ENCODE measurements around the gene OBSCN.

The OBSCN gene

GRCh38 chr1:228317891-228318810, 110.3 kb downstream of the OBSCN start:
- DNase-seq (ENCODE audit: low read depth, low spot score): no peak

- DNase-seq (ENCODE audit: low read depth, low spot score): no peak
Observed at GRCh38 chr1:228318823-228319241, 111.0 kb downstream of the OBSCN start.

GRCh38 chr1:228319352-228320088, 111.7 kb downstream of the OBSCN start:
- DNase-seq (ENCODE audit: low read depth, low spot score): no peak

DNA sequence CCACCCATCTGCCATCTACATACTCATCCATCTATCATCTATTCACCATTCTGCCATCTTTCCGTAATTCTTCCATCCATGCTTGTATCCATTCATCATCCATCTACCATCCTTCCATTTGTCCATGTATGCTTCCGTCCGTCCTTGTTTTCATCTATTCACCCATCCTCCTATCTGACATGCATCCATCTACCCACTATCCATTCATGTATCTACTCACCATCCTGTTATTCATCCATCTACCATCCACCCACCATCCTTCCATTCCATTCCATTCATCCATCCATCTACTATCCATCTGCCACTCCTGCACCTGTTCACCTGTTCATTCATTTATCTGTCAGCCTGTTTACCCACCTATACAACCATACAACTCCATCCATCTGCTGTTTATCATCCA, 112.5 kb downstream of the OBSCN start:
- DNase-seq (ENCODE audit: low read depth, low spot score): no peak

- DNase-seq (ENCODE audit: low read depth, low spot score): no peak
Observed at GRCh38 chr1:228321435-228321834, 113.6 kb downstream of the OBSCN start.

- no peak for DNase-seq (ENCODE audit: low read depth, low spot score)
Observed at GRCh38 chr1:228321895-228322294, 114.1 kb downstream of the OBSCN start.

GRCh38 chr1:228323401-228323800, 115.6 kb downstream of the OBSCN start:
- DNase-seq (ENCODE audit: low read depth, low spot score): no peak

GRCh38 chr1:228325267-228325666, 117.4 kb downstream of the OBSCN start:
- no peak for DNase-seq (ENCODE audit: low read depth, low spot score)

- DNase-seq (ENCODE audit: low read depth, low spot score): no peak
Observed at GRCh38 chr1:228329887-228330286, 122.0 kb downstream of the OBSCN start.

DNA sequence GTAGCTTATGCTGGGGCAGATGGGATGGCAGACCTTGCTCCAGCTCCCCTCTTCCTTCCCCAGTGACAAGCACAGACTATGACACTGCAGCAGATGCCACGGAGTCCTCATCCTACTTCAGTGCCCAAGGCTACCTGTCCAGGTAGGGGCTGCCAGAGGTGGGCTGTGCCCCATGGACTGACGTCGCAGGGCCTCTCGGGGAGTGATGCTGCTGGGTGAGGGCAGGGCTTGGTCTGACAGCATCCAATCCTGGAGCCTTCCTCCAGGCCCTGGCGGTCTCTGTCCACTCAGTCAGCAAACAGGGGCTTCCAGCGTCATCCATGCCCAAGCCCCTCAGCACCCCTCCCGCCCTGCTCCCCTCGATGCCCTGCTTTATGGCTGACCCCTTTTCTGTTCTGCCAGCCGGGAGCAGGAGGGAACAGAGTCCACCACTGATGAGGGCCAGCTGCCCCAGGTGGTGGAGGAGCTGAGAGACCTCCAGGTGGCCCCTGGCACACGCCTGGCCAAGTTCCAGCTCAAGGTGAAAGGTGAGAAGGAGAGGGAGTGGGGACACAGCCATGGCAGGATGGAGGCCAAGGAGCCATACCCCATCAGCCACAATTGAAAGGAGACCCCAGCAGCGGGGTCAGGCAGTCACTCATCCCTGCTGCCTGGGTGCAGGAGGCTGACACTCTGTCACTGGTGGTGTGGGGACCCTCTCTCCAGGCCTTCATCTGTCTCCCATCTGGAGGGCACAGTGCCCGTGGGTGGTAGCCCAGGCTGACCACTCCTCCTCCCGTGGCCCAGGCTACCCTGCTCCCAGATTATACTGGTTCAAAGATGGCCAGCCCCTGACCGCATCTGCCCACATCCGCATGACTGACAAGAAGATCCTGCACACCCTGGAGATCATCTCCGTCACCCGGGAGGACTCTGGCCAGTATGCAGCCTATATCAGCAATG, 125.2 kb downstream of the OBSCN start:
- DNase-seq (ENCODE audit: low read depth, low spot score): no peak

DNA sequence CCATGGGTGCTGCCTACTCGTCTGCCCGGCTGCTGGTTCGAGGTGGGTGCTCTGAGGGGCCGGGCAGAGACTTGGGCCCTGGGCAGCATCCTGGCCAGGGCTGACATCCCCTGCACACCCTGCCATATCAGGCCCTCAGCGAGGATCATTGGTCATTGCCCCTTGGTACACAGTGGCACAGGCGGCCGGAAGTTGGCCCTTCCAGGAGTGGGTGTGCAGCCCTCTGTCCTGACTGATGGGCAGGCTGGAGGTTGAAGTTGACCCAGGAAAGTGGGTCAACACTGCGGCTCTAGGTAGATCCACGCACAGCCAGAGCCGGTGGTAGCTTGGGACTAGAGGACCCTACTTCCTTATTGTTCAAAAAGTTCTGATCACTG, 125.9 kb downstream of the OBSCN start:
- no peak for DNase-seq (ENCODE audit: low read depth, low spot score)

DNA sequence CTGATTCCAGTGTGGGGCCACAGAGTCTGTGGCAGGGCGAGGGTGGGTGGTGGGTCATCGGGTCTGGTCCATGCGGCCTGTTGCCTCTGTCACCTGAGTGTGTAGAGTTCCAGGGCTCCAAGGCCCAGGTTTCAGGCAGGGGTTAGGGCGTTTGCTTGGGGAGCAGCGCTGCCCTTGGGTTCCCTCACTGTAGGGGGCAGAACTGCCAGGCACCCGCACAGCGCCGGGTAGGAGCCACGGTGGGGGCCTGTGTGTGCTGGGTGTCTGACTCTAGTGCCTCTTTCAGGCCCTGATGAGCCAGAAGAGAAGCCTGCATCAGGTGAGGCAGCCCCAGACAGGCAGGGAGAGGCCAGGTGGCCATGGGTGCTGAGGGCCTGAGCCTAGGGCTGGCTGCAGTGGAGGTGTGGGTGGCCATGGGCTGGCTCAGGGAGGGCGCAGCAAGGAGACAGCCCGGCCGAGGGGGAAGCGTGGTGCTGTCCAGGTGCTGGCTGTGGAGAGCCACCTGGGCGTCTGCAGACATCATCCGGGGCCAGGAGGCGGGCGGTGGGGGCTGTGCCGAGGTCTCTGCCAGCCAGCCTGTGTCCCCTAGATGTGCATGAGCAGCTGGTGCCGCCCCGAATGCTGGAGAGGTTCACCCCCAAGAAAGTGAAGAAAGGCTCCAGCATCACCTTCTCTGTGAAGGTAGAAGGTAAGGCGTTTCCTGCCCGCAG, 126.5 kb downstream of the OBSCN start:
- no peak for DNase-seq (ENCODE audit: low read depth, low spot score)

- DNase-seq (ENCODE audit: low read depth, low spot score): no peak
Observed at GRCh38 chr1:228334954-228335353, 127.1 kb downstream of the OBSCN start.

DNA sequence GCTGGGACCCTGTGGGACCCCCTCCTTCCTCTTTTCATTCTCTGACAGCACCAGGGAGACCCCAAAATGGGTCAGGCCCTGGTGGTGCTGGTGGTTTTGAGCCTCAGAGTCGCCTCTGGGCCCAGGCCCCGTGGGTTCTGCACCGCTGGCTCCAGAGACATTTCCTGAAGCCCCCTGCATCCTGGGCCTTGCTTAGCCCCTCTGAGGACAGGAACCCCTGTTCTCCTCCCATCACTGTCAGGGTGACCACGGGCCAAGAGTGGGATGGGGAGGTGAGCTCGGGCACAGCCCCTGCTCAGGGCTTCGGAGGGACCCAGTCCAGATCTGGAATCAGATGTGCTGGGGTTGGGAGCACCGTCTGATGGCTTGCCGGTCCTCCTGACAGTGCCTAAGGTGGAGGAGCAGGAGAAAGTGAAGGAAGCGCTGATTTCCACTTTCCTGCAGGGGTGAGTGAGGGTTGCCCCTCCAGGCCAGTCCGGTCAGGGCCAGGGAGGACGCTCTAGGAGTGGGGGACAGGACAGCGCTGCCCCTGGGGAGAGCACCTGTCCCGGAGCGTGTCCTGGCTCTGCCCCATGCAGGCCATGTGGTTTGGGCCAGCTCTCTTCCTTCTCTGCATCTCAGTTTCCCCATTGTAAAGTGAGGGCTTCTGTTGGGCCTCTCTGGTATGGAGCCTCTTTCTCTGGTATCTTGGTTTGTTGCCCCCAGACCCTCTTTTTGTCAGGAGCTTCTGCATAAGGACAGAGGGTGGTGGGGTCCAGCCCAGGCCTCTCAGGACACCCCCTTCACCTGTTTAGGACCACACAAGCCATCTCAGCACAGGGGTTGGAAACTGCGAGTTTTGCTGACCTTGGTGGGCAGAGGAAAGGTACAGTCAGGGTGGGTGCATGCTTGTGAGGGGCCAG, 127.8 kb downstream of the OBSCN start:
- DNase-seq (ENCODE audit: low read depth, low spot score): no peak

DNA sequence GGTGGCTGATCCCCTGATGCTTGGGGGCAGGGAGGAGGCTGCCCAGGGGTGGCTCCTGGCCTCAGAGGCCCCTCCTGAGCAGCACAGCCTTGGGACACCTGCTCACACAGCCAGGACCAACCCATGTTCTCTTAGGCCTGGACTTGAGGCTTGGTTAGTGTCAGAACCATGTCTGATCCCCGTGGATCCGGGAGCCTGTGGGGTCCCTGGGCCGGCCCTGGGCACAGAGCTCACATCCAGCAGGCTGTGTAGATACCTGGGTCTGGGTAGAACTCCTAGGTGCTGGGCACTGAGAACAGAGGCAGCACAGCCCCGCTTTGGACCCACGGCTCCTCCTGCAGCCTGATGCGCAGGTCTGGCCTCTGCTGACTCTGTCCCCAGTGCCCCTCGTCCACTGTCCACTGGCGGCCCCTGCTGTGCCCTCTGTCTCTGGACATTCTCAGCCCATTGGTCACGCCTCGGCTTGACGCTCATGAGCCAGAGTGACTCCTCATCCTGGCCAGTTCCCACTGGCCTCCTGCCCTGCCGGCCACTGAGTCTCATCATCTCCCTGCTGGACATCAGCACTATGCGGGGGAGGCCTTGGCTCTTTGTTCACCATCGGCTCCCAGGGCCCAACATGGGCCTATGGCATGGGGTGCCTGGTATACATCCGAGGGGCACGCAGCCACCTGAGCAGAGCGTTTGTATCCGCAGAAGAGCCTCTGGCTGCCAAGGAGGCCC, 128.6 kb downstream of the OBSCN start:
- DNase-seq (ENCODE audit: low read depth, low spot score): no peak

DNA sequence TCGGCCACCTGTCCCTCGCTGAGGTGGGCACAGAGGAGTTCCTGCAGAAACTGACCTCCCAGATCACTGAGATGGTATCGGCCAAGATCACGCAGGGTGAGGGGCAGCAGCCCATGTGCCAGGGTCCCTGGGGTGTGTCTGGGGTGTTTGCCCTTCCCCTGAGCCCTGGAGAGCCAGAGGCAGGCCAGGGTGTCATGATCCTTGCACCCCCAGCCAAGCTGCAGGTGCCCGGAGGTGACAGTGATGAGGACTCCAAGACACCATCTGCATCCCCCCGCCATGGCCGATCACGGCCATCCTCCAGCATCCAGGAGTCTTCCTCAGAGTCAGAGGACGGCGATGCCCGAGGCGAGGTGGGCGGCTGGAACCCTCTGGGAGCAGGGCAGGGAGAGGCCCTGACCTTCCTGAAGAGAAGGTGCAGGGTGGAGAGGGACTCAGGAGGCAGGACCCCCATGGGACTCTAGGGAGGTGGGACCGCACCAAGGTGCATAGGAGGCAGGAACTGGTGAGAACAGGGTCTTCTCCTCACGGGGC, 129.3 kb downstream of the OBSCN start:
- DNase-seq (ENCODE audit: low read depth, low spot score): no peak

GRCh38 chr1:228337711-228338520, 130.1 kb downstream of the OBSCN start:
- DNase-seq (ENCODE audit: low read depth, low spot score): no peak

DNA sequence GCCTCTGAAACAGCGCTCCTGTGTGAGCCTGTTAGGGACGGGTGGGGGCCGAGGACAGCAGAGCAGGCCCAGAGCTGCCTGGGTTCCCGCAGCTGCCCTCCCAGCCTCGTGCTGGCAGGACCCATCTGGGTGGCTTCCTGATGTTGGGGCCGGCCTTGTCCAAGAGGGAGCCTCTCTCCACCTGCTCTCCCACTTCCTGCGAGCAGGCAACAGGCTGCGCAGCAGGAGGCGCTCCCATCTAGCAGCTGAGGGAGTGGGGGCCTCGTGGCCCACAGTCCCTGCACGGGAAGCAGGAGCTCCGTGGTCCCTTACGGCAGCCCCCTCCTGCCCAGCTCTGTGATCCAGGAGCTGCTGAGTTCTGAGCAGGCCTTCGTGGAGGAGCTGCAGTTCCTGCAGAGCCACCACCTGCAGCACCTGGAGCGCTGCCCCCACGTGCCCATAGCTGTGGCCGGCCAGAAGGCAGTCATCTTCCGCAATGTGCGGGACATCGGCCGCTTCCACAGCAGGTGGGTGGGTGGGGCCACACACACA, 130.7 kb downstream of the OBSCN start:
- no peak for DNase-seq (ENCODE audit: low read depth, low spot score)

All from ELF-1 (cell line).